Breast epithelium (tissue), 4 donors: ENCODE measurements around the gene PNKD. TPM values are rescaled to one million over a fixed set of nuclear protein-coding genes. Genes with fewer than 3 reads are reported as not detected.

ENCODE experiments used
- DNase-seq, 2 donors: peaks; one replicate each; pipeline ENCODE4 v3.0.0-alpha.2; 2019; ENCODE audit warnings: low spot score in 2 of 2
- H3K27ac ChIP-seq, 2 donors: fragments of 200-600 bp; sonication (generic) in 1 of 2; one replicate each; pipeline ENCODE4 v1.5.1; 2016 to 2019; ENCODE audit warnings: mild to moderate bottlenecking in 1 of 2
- H3K27me3 ChIP-seq, 2 donors: fragments of 200-600 bp; sonication (generic) in 1 of 2; one replicate each; pipeline versions ENCODE4 v1.5.1 to v1.6.0; 2017 to 2019; ENCODE audit warnings: control low read depth in 1 of 2, mild to moderate bottlenecking in 1 of 2
- H3K36me3 ChIP-seq: fragments of 200-600 bp; one replicate; pipeline ENCODE4 v1.5.1; 2019
- H3K4me1 ChIP-seq, 2 donors: fragments of 200-600 bp; sonication (generic); one replicate each; pipeline ENCODE4 v1.5.1; 2016 to 2019; ENCODE audit warnings: control low read depth in 1 of 2
- H3K4me3 ChIP-seq, 3 donors: fragments of 200-600 bp; sonication (generic); 1 replicate in 2 of 3; 2 replicates in 1 of 3; pipeline ENCODE4 v1.5.1; 2016 to 2019; ENCODE audit warnings: mild to moderate bottlenecking in 3 of 3, moderate library complexity in 2 of 3
- H3K9me3 ChIP-seq, 2 donors: fragments of 200-600 bp; sonication (generic) in 1 of 2; one replicate each; pipeline ENCODE4 v1.5.1; 2016 to 2019; ENCODE audit warnings: control low read depth in 1 of 2
- CTCF ChIP-seq, 3 donors: fragments of 450-650 bp; IDR thresholded peaks; one replicate each; pipeline ENCODE4 v1.5.1; 2016 to 2017; ENCODE audit warnings: antibody characterized with exemption in 3 of 3, mild to moderate bottlenecking in 3 of 3, moderate library complexity in 3 of 3
- POLR2A ChIP-seq: fragments of 450-650 bp; IDR thresholded peaks from one replicate; pipeline ENCODE4 v1.6.1; 2016; ENCODE audit warnings: antibody characterized with exemption, mild to moderate bottlenecking, moderate library complexity
- POLR2AphosphoS5 ChIP-seq, 3 donors: sonication (generic); formaldehyde crosslinking; IDR thresholded peaks; one replicate each; pipeline ENCODE4 v1.6.1; 2017; ENCODE audit warnings: antibody characterized with exemption in 3 of 3
- intact Hi-C: fragments of 100-400 bp; cut with DNase I; formaldehyde crosslinking; loops from one replicate; pipeline ENCODE4 v1.15.1; 2023; ENCODE audit warnings: low total_unique reads
- total RNA-seq, 3 donors: library from RNA; depleted of rRNA; stranded (reverse); fragments of >200 nt; gene quantifications; one replicate each; pipeline ENCODE4 v1.1.0, GENCODE V29; 2016

Gene PNKD
- total RNA-seq, 3 donors from 2014 or later: 30.2 to 48.3 (median 35.6) TPM

GRCh38 chr2:218276986-218277755 lies 6.9 kb downstream of the PNKD start:
- no peaks in the 10 kb centered on the region for H3K27me3 ChIP-seq
- no peak for DNase-seq
- no peaks in the 10 kb centered on the region for H3K9me3 ChIP-seq
- H3K4me3 ChIP-seq: no peak overlapping the region
- TF ChIP-seq POLR2AphosphoS5 (IDR thresholded peaks at IDR 0.05): no peak
- peak in 1 of 3 donors; percentile 16 for TF ChIP-seq CTCF (IDR thresholded peaks at IDR 0.05)
- intact Hi-C loops: no loop called here
- peaks cover 6 to 17% of the 10 kb centered on the region in 2 donors for H3K4me1 ChIP-seq
- H3K27ac ChIP-seq: peak overlapping the region; percentile 10 to 61
- H3K36me3 ChIP-seq: peaks cover 13% of the 10 kb centered on the region

- DNase-seq: no peak
- Histone ChIP-seq H3K27me3 (no peaks in the 10 kb centered on the region), H3K9me3 (no peaks in the 10 kb centered on the region), H3K36me3 (peaks cover 13% of the 10 kb centered on the region), H3K4me1 (peaks cover 3 to 19% of the 10 kb centered on the region in 2 donors), H3K27ac (peak overlapping the region; percentile 10 to 61), H3K4me3 (no peak overlapping the region)
- intact Hi-C loops: no loop called here
- TF ChIP-seq POLR2AphosphoS5 (IDR thresholded peaks at IDR 0.05) (no peak), POLR2A (no peak), CTCF (IDR thresholded peaks at IDR 0.05) (no peak)
These were observed 7.6 kb downstream of the PNKD start for GRCh38 chr2:218277921-218278320.

- no peak for DNase-seq
- no peak overlapping the region for H3K4me3 ChIP-seq
- peak overlapping the region; percentile 10 to 61 for H3K27ac ChIP-seq
- no peaks in the 10 kb centered on the region for H3K9me3 ChIP-seq
- intact Hi-C loops: no loop called here
- TF ChIP-seq POLR2AphosphoS5 (IDR thresholded peaks at IDR 0.05): no peak
- TF ChIP-seq POLR2A: no peak
- no peak for TF ChIP-seq CTCF (IDR thresholded peaks at IDR 0.05)
- H3K27me3 ChIP-seq: no peaks in the 10 kb centered on the region
- H3K4me1 ChIP-seq: peaks cover 3 to 27% of the 10 kb centered on the region in 2 donors
- H3K36me3 ChIP-seq: peaks cover 13% of the 10 kb centered on the region
These were observed 8.4 kb downstream of the PNKD start for GRCh38 chr2:218278531-218279360.

- H3K4me1 ChIP-seq: peaks cover 7 to 41% of the 10 kb centered on the region in 2 donors
- H3K9me3 ChIP-seq: no peaks in the 10 kb centered on the region
- DNase-seq: no peak
- H3K27me3 ChIP-seq: no peaks in the 10 kb centered on the region
- intact Hi-C loops: no loop called here
- TF ChIP-seq POLR2A (no peak), POLR2AphosphoS5 (IDR thresholded peaks at IDR 0.05) (no peak), CTCF (IDR thresholded peaks at IDR 0.05) (no peak)
- no peak overlapping the region for H3K4me3 ChIP-seq
- no peak overlapping the region for H3K27ac ChIP-seq
- peaks cover 4% of the 10 kb centered on the region for H3K36me3 ChIP-seq
These were observed 10.0 kb downstream of the PNKD start for GRCh38 chr2:218280260-218280870.
